ENCODE measurements around the gene HRH4. TPM values are rescaled to one million over a fixed set of nuclear protein-coding genes. Genes with fewer than 3 reads are reported as not detected.

The HRH4 gene
- polyA plus RNA-seq, 1 of the 3 experiments (the other 2 are of a cell fraction): not detected

GRCh38 chr18:24515721-24516120 is 55.3 kb downstream of the HRH4 start:
- DNase-seq: no peak
- Histone ChIP-seq H3K4me2 (no peak overlapping the region), H3K36me3 (replicated peaks in 1 of 2; ENCODE audit: control insufficient read depth in 1 of 2, insufficient read depth in 2 of 2, low read length in 1 of 2) (no peaks in the 10 kb centered on the region), H3K9ac (no peak overlapping the region), H2AFZ (ENCODE audit: low read depth) (no peak overlapping the region), H3K79me2 (ENCODE audit: insufficient read depth) (no peaks in the 10 kb centered on the region), H3K27me3 (ENCODE audit: insufficient read depth) (no peaks in the 10 kb centered on the region), H3K4me3 (ENCODE audit: low read depth in 2 of 2, low read length in 1 of 2) (no peak overlapping the region), H3F3A (replicated peaks; ENCODE audit: insufficient read depth) (no peaks in the 10 kb centered on the region), H3K27ac (ENCODE audit: low read depth in 2 of 2, low read length in 1 of 2) (no peak overlapping the region), H3K9me3 (no peaks in the 10 kb centered on the region), H3K9me2 (no peaks in the 10 kb centered on the region), H3K4me1 (ENCODE audit: control insufficient read depth in 1 of 2, insufficient read depth in 2 of 2, low read depth in 1 of 2, low read length in 1 of 2) (no peaks in the 10 kb centered on the region), H4K20me1 (ENCODE audit: insufficient read depth) (no peaks in the 10 kb centered on the region)
- TF ChIP-seq RCOR1 (IDR thresholded peaks at IDR 0.05; ENCODE audit: low read length): no peak
- no peak for TF ChIP-seq CHD2 (IDR thresholded peaks at IDR 0.05; ENCODE audit: low read length, partially characterized antibody)
- CTCF ChIA-PET: interaction anchor here (1.5 to 2.7 kb wide), 3 partner anchors 12 to 191 kb away, joined by 3 to 24 read pairs (median 6); no protein-coding TSS in a partner anchor
- whole genome bisulfite sequencing (ENCODE audit: low lambda C conversion rate): 31% methylated on average over 2 of the region's 2 CpGs
- POLR2A ChIA-PET: no interaction called here

- no peak overlapping the region for H3K9ac ChIP-seq
Observed at GRCh38 chr18:24516261-24516660, 55.8 kb downstream of the HRH4 start.

More at GRCh38 chr18:24516261-24516660, 55.8 kb downstream of the HRH4 start:
- Histone ChIP-seq H3K9me2 (no peaks in the 10 kb centered on the region), H3K4me1 (ENCODE audit: control insufficient read depth in 1 of 2, insufficient read depth in 2 of 2, low read depth in 1 of 2, low read length in 1 of 2) (no peaks in the 10 kb centered on the region), H3K4me3 (ENCODE audit: low read depth in 2 of 2, low read length in 1 of 2) (no peak overlapping the region), H3K4me2 (no peak overlapping the region), H3K27me3 (ENCODE audit: insufficient read depth) (no peaks in the 10 kb centered on the region), H3K27ac (ENCODE audit: low read depth in 2 of 2, low read length in 1 of 2) (no peak overlapping the region), H3K9me3 (no peaks in the 10 kb centered on the region), H3K79me2 (ENCODE audit: insufficient read depth) (no peaks in the 10 kb centered on the region), H2AFZ (ENCODE audit: low read depth) (no peak overlapping the region), H4K20me1 (ENCODE audit: insufficient read depth) (no peaks in the 10 kb centered on the region), H3F3A (replicated peaks; ENCODE audit: insufficient read depth) (no peaks in the 10 kb centered on the region), H3K36me3 (replicated peaks in 1 of 2; ENCODE audit: control insufficient read depth in 1 of 2, insufficient read depth in 2 of 2, low read length in 1 of 2) (no peaks in the 10 kb centered on the region)
- TF ChIP-seq SIN3A (IDR thresholded peaks at IDR 0.05; ENCODE audit: borderline replicate concordance, low read depth, low read length) (no peak), YY1 (IDR thresholded peaks at IDR 0.05; ENCODE audit: low read depth) (no peak), USF1 (IDR thresholded peaks at IDR 0.05; ENCODE audit: borderline replicate concordance, low read depth) (no peak), EZH2phosphoT487 (IDR thresholded peaks at IDR 0.05; ENCODE audit: borderline replicate concordance, low read depth) (no peak), MAX (IDR thresholded peaks at IDR 0.05; ENCODE audit: low read depth) (no peak), NRF1 (IDR thresholded peaks at IDR 0.05; ENCODE audit: low read depth, low read length) (no peak), FOXJ3 (CRISPR knock-in tag; IDR thresholded peaks at IDR 0.05) (no peak), CTCF (IDR thresholded peaks at IDR 0.05) (no peak), SMC3 (IDR thresholded peaks at IDR 0.05; ENCODE audit: low read depth, low read length) (no peak), FOXM1 (IDR thresholded peaks at IDR 0.05; ENCODE audit: low read depth) (no peak), NFIC (IDR thresholded peaks at IDR 0.05; ENCODE audit: borderline replicate concordance) (no peak), TEAD4 (IDR thresholded peaks at IDR 0.05; ENCODE audit: borderline replicate concordance, insufficient read depth) (no peak), POLR2AphosphoS5 (IDR thresholded peaks at IDR 0.05; ENCODE audit: low read depth, low read length) (no peak), MEF2A (IDR thresholded peaks at IDR 0.05; ENCODE audit: borderline replicate concordance, low read depth) (no peak)
- DNase-seq: no peak
- 40% methylated on average over 3 of the region's 3 CpGs for WGBS (ENCODE audit: low lambda C conversion rate)
- POLR2A ChIA-PET: no interaction called here
- CTCF ChIA-PET: interaction anchor here (1.6 to 2.7 kb wide), 2 partner anchors 13 to 190 kb away, joined by 3 to 24 read pairs; no protein-coding TSS in a partner anchor
